Activated T-cell treated with anti-CD3 and anti-CD28 coated beads, Interleukin-2, amount 50 U/mL, for 72 hours (primary cell): ENCODE data around the gene CADM1. TPM values are rescaled to one million over a fixed set of nuclear protein-coding genes. Genes with fewer than 3 reads are reported as not detected.

Experiments used
- ATAC-seq, 2 donors: fragments of 150-1000 bp; cut with Tn5 transposase; replicated peaks in 1 of 2; 2 replicates each; pipeline ENCODE4 v1.10.0; 2021; ENCODE audit warnings: moderate library complexity in 2 of 2, mild to moderate bottlenecking in 1 of 2
- DNase-seq, 2 donors: peaks; one replicate each; pipeline ENCODE4 v3.0.0; 2021 to 2022; ENCODE audit warnings: mixed read lengths in 1 of 2
- H3K27ac Mint-ChIP-seq: one replicate; pipeline ENCODE4 v1.8.0; 2022; ENCODE audit warnings: mild to moderate bottlenecking, moderate library complexity, mixed read lengths
- H3K27me3 Mint-ChIP-seq: one replicate; pipeline ENCODE4 v1.8.0; 2022; ENCODE audit warnings: low read depth, mixed read lengths
- H3K36me3 Mint-ChIP-seq, 2 donors: one replicate each; pipeline ENCODE4 v1.8.0; 2022; ENCODE audit warnings: mixed read lengths in 2 of 2, mild to moderate bottlenecking in 1 of 2; ENCODE audit not compliant: insufficient read depth in 2 of 2
- H3K4me1 Mint-ChIP-seq: one replicate; pipeline ENCODE4 v1.8.0; 2022; ENCODE audit warnings: low read depth, mixed read lengths
- H3K4me3 Mint-ChIP-seq, 2 donors: one replicate each; pipeline ENCODE4 v1.8.0; 2022; ENCODE audit warnings: mild to moderate bottlenecking in 2 of 2, mixed read lengths in 2 of 2, moderate library complexity in 2 of 2
- H3K9me3 Mint-ChIP-seq, 2 donors: one replicate each; pipeline ENCODE4 v1.8.0; 2022; ENCODE audit warnings: mixed read lengths in 2 of 2
- total RNA-seq, 2 donors: library from RNA; stranded (reverse); gene quantifications; one replicate each; pipeline ENCODE4 v1.2.3, GENCODE V29; 2022

Gene CADM1
- total RNA-seq, 2 donors from 2014 or later, result 1.7 to 2.1 TPM

GRCh38 chr11:115148691-115149090, 355.5 kb downstream of the CADM1 start:
- DNase-seq (no peak), ATAC-seq (no peak)
- H3K27me3 Mint-ChIP-seq, result peaks cover 18% of the 10 kb centered on the region
- H3K27ac Mint-ChIP-seq, result no peak overlapping the region
- H3K36me3 Mint-ChIP-seq, result peaks cover 3 to 5% of the 10 kb centered on the region in 2 donors
- H3K9me3 Mint-ChIP-seq, result peaks cover 10 to 13% of the 10 kb centered on the region in 2 donors
- no peak overlapping the region for H3K4me3 Mint-ChIP-seq
- H3K4me1 Mint-ChIP-seq, result peaks cover 7% of the 10 kb centered on the region

GRCh38 chr11:115148101-115148500, 356.1 kb downstream of the CADM1 start:
- ATAC-seq (no peak), DNase-seq (no peak)
- H3K36me3 Mint-ChIP-seq, result peaks cover 2 to 3% of the 10 kb centered on the region in 2 donors
- H3K9me3 Mint-ChIP-seq, result peaks cover 8 to 11% of the 10 kb centered on the region in 2 donors
- peaks cover 3% of the 10 kb centered on the region for H3K4me1 Mint-ChIP-seq
- no peak overlapping the region for H3K27ac Mint-ChIP-seq
- no peak overlapping the region for H3K4me3 Mint-ChIP-seq
- H3K27me3 Mint-ChIP-seq, result peaks cover 18% of the 10 kb centered on the region

GRCh38 chr11:115147243-115147807, 356.9 kb downstream of the CADM1 start:
- no peak for DNase-seq
- no peak overlapping the region for H3K27ac Mint-ChIP-seq
- peaks cover 0 to 2% of the 10 kb centered on the region in 2 donors for H3K36me3 Mint-ChIP-seq
- H3K4me3 Mint-ChIP-seq, result no peak overlapping the region
- H3K9me3 Mint-ChIP-seq, result peaks cover 7 to 10% of the 10 kb centered on the region in 2 donors
- no peak for ATAC-seq
- H3K4me1 Mint-ChIP-seq, result no peaks in the 10 kb centered on the region
- peaks cover 18% of the 10 kb centered on the region for H3K27me3 Mint-ChIP-seq

- Mint-ChIP-seq H3K4me3 (no peak overlapping the region), H3K4me1 (no peaks in the 10 kb centered on the region), H3K36me3 (no peaks in the 10 kb centered on the region), H3K27ac (no peak overlapping the region), H3K27me3 (peaks cover 21% of the 10 kb centered on the region), H3K9me3 (peaks cover 7 to 10% of the 10 kb centered on the region in 2 donors)
- DNase-seq (no peak), ATAC-seq (no peak)
These were observed 357.8 kb downstream of the CADM1 start for GRCh38 chr11:115146425-115146824.

- H3K36me3 Mint-ChIP-seq, result no peaks in the 10 kb centered on the region
- H3K4me3 Mint-ChIP-seq, result no peak overlapping the region
- H3K4me1 Mint-ChIP-seq, result no peaks in the 10 kb centered on the region
- H3K27me3 Mint-ChIP-seq, result peaks cover 27% of the 10 kb centered on the region
- H3K9me3 Mint-ChIP-seq, result peaks cover 7 to 10% of the 10 kb centered on the region in 2 donors
- ATAC-seq, result no peak
- H3K27ac Mint-ChIP-seq, result no peak overlapping the region
- no peak for DNase-seq
These were observed 358.9 kb downstream of the CADM1 start for GRCh38 chr11:115145324-115145723.

GRCh38 chr11:115144914-115145313, 359.3 kb downstream of the CADM1 start:
- H3K9me3 Mint-ChIP-seq, result peaks cover 7 to 10% of the 10 kb centered on the region in 2 donors
- no peak overlapping the region for H3K4me3 Mint-ChIP-seq
- no peak for ATAC-seq
- no peak overlapping the region for H3K27ac Mint-ChIP-seq
- no peaks in the 10 kb centered on the region for H3K4me1 Mint-ChIP-seq
- H3K36me3 Mint-ChIP-seq, result no peaks in the 10 kb centered on the region
- DNase-seq, result no peak
- peaks cover 27% of the 10 kb centered on the region for H3K27me3 Mint-ChIP-seq

GRCh38 chr11:115144014-115144413, 360.2 kb downstream of the CADM1 start:
- Mint-ChIP-seq H3K27me3 (peaks cover 27% of the 10 kb centered on the region), H3K9me3 (peaks cover 7 to 10% of the 10 kb centered on the region in 2 donors), H3K4me1 (no peaks in the 10 kb centered on the region), H3K4me3 (no peak overlapping the region), H3K36me3 (no peaks in the 10 kb centered on the region), H3K27ac (no peak overlapping the region)
- no peak for ATAC-seq
- no peak for DNase-seq

GRCh38 chr11:115141231-115142114, 362.7 kb downstream of the CADM1 start:
- no peak overlapping the region for H3K4me3 Mint-ChIP-seq
- DNase-seq (no peak), ATAC-seq (no peak)
- H3K4me1 Mint-ChIP-seq, result no peaks in the 10 kb centered on the region
- peaks cover 0 to under 1% of the 10 kb centered on the region in 2 donors for H3K9me3 Mint-ChIP-seq
- peaks cover 18% of the 10 kb centered on the region for H3K27me3 Mint-ChIP-seq
- H3K36me3 Mint-ChIP-seq, result no peaks in the 10 kb centered on the region
- no peak overlapping the region for H3K27ac Mint-ChIP-seq

GRCh38 chr11:115135936-115136335, 368.3 kb downstream of the CADM1 start:
- Mint-ChIP-seq H3K4me1 (no peaks in the 10 kb centered on the region), H3K27ac (no peak overlapping the region), H3K27me3 (peaks cover under 1% of the 10 kb centered on the region), H3K9me3 (no peaks in the 10 kb centered on the region), H3K36me3 (no peaks in the 10 kb centered on the region), H3K4me3 (no peak overlapping the region)
- ATAC-seq (no peak), DNase-seq (no peak)

- Mint-ChIP-seq H3K27ac (no peak overlapping the region), H3K27me3 (no peaks in the 10 kb centered on the region), H3K36me3 (no peaks in the 10 kb centered on the region)
These were observed 369.3 kb downstream of the CADM1 start for GRCh38 chr11:115134926-115135325.

GRCh38 chr11:115133475-115134209, 370.6 kb downstream of the CADM1 start:
- ATAC-seq, result no peak
- no peak overlapping the region for H3K4me3 Mint-ChIP-seq
- H3K27me3 Mint-ChIP-seq, result no peaks in the 10 kb centered on the region

More at GRCh38 chr11:115134926-115135325, 369.3 kb downstream of the CADM1 start:
- Mint-ChIP-seq H3K4me3 (no peak overlapping the region), H3K4me1 (no peaks in the 10 kb centered on the region), H3K9me3 (no peaks in the 10 kb centered on the region)
- DNase-seq (no peak), ATAC-seq (no peak)

GRCh38 chr11:115132436-115133228, 371.6 kb downstream of the CADM1 start:
- no peaks in the 10 kb centered on the region for H3K9me3 Mint-ChIP-seq
- DNase-seq, result no peak
- H3K27ac Mint-ChIP-seq, result no peak overlapping the region
- no peaks in the 10 kb centered on the region for H3K4me1 Mint-ChIP-seq
- no peak overlapping the region for H3K4me3 Mint-ChIP-seq
- H3K36me3 Mint-ChIP-seq, result no peaks in the 10 kb centered on the region
- H3K27me3 Mint-ChIP-seq, result no peaks in the 10 kb centered on the region
- ATAC-seq, result no peak

More at GRCh38 chr11:115133475-115134209, 370.6 kb downstream of the CADM1 start:
- no peaks in the 10 kb centered on the region for H3K9me3 Mint-ChIP-seq
- no peak overlapping the region for H3K27ac Mint-ChIP-seq
- H3K4me1 Mint-ChIP-seq, result no peaks in the 10 kb centered on the region
- DNase-seq, result no peak
- no peaks in the 10 kb centered on the region for H3K36me3 Mint-ChIP-seq
